HEK293 (cell line): ENCODE results near the gene OPN1LW.

Experiments used
- FEZF1 ChIP-seq: fragments of 450-650 bp; formaldehyde crosslinking; IDR thresholded peaks from 2 replicates; pipeline ENCODE4 v1.5.1; 2016; ENCODE audit warnings: missing biosample characterization, missing genetic modification characterization
- GLI4 ChIP-seq: fragments of 450-650 bp; formaldehyde crosslinking; IDR thresholded peaks from 2 replicates; pipeline ENCODE4 v1.5.1; 2016; ENCODE audit warnings: missing biosample characterization, missing genetic modification characterization
- KLF16 ChIP-seq: fragments of 450-650 bp; formaldehyde crosslinking; IDR thresholded peaks from 2 replicates; pipeline ENCODE4 v1.5.1; 2017; ENCODE audit warnings: missing biosample characterization, missing genetic modification characterization
- SP2 ChIP-seq: fragments of 450-650 bp; formaldehyde crosslinking; IDR thresholded peaks from 2 replicates; pipeline ENCODE4 v1.5.1; 2016; ENCODE audit warnings: missing biosample characterization, missing genetic modification characterization
- SP3 ChIP-seq: fragments of 450-650 bp; formaldehyde crosslinking; IDR thresholded peaks from 2 replicates; pipeline ENCODE4 v1.5.1; 2016; ENCODE audit warnings: missing biosample characterization, missing genetic modification characterization
- ZBTB1 ChIP-seq: fragments of 450-650 bp; formaldehyde crosslinking; IDR thresholded peaks from 2 replicates; pipeline ENCODE4 v1.5.1; 2016; ENCODE audit warnings: missing biosample characterization, missing genetic modification characterization
- ZBTB17 ChIP-seq: fragments of 450-650 bp; formaldehyde crosslinking; IDR thresholded peaks from 2 replicates; pipeline ENCODE4 v1.5.1; 2016; ENCODE audit warnings: missing biosample characterization, missing genetic modification characterization
- ZFP3 ChIP-seq: fragments of 450-650 bp; formaldehyde crosslinking; IDR thresholded peaks from 2 replicates; pipeline ENCODE4 v1.5.1; 2016; ENCODE audit warnings: low read depth, missing biosample characterization, missing genetic modification characterization
- ZFP37 ChIP-seq: fragments of 450-650 bp; formaldehyde crosslinking; IDR thresholded peaks from 2 replicates; pipeline ENCODE4 v1.5.1; 2016; ENCODE audit warnings: missing biosample characterization, missing genetic modification characterization
- ZIC2 ChIP-seq: fragments of 450-650 bp; formaldehyde crosslinking; IDR thresholded peaks from 2 replicates; pipeline ENCODE4 v1.5.1; 2016; ENCODE audit warnings: missing biosample characterization, missing genetic modification characterization
- ZNF184 ChIP-seq: fragments of 450-650 bp; IDR thresholded peaks from 2 replicates; pipeline ENCODE4 v1.5.1; 2018; ENCODE audit warnings: missing biosample characterization, mild to moderate bottlenecking, missing genetic modification characterization
- ZNF23 ChIP-seq: fragments of 450-650 bp; formaldehyde crosslinking; IDR thresholded peaks from 2 replicates; pipeline ENCODE4 v1.5.1; 2016; ENCODE audit warnings: missing biosample characterization, missing genetic modification characterization, borderline replicate concordance
- ZNF24 ChIP-seq: fragments of 450-650 bp; formaldehyde crosslinking; IDR thresholded peaks from 2 replicates; pipeline ENCODE4 v1.5.1; 2016; ENCODE audit warnings: missing biosample characterization, missing genetic modification characterization
- ZNF335 ChIP-seq: fragments of 450-650 bp; formaldehyde crosslinking; conservative IDR thresholded peaks from 2 replicates; pipeline ENCODE4 v1.5.1; 2016; ENCODE audit warnings: missing biosample characterization, missing genetic modification characterization
- ZNF404 ChIP-seq: fragments of 450-650 bp; formaldehyde crosslinking; IDR thresholded peaks from 2 replicates; pipeline ENCODE4 v1.5.1; 2017; ENCODE audit warnings: missing biosample characterization, missing genetic modification characterization
- ZNF433 ChIP-seq: fragments of 450-650 bp; formaldehyde crosslinking; IDR thresholded peaks from 2 replicates; pipeline ENCODE4 v1.5.1; 2016; ENCODE audit warnings: missing biosample characterization, missing genetic modification characterization, low read depth
- ZNF521 ChIP-seq: fragments of 450-650 bp; formaldehyde crosslinking; IDR thresholded peaks from 2 replicates; pipeline ENCODE4 v1.5.1; 2017; ENCODE audit warnings: missing biosample characterization, mild to moderate bottlenecking, missing genetic modification characterization
- ZNF623 ChIP-seq: fragments of 450-650 bp; formaldehyde crosslinking; IDR thresholded peaks from 2 replicates; pipeline ENCODE4 v1.5.1; 2016; ENCODE audit warnings: missing biosample characterization, missing genetic modification characterization
- ZNF654 ChIP-seq: fragments of 450-650 bp; formaldehyde crosslinking; IDR thresholded peaks from 2 replicates; pipeline ENCODE4 v1.5.1; 2016; ENCODE audit warnings: low read depth, missing biosample characterization, missing genetic modification characterization
- ZNF658 ChIP-seq: fragments of 450-650 bp; formaldehyde crosslinking; IDR thresholded peaks from 2 replicates; pipeline ENCODE4; 2016; ENCODE audit warnings: missing biosample characterization, missing genetic modification characterization
- ZNF660 ChIP-seq: fragments of 450-650 bp; IDR thresholded peaks from 2 replicates; pipeline ENCODE4 v1.5.1; 2018; ENCODE audit warnings: missing biosample characterization, mild to moderate bottlenecking, missing genetic modification characterization
- ZNF664 ChIP-seq: fragments of 450-650 bp; formaldehyde crosslinking; IDR thresholded peaks from 2 replicates; pipeline ENCODE4 v1.5.1; 2016; ENCODE audit warnings: missing biosample characterization, missing genetic modification characterization
- ZNF777 ChIP-seq: fragments of 450-650 bp; formaldehyde crosslinking; IDR thresholded peaks from 2 replicates; pipeline ENCODE4 v1.5.1; 2017; ENCODE audit warnings: missing biosample characterization, missing genetic modification characterization, borderline replicate concordance
- ZNF792 ChIP-seq: fragments of 450-650 bp; formaldehyde crosslinking; IDR thresholded peaks from 2 replicates; pipeline ENCODE4 v1.5.1; 2016; ENCODE audit warnings: missing biosample characterization, missing genetic modification characterization
- ZXDB ChIP-seq: fragments of 450-650 bp; formaldehyde crosslinking; IDR thresholded peaks from 2 replicates; pipeline ENCODE4 v1.5.1; 2016; ENCODE audit warnings: missing biosample characterization, missing genetic modification characterization
- TF ChIP-seq, protein P1 (sequence below): fragments of 450-650 bp; formaldehyde crosslinking; IDR thresholded peaks from 2 replicates; pipeline ENCODE4 v1.5.1; 2017; ENCODE audit warnings: missing biosample characterization, missing genetic modification characterization
- TF ChIP-seq, protein P2 (sequence below): fragments of 450-650 bp; formaldehyde crosslinking; IDR thresholded peaks from 2 replicates; pipeline ENCODE4 v1.5.1; 2016; ENCODE audit warnings: missing biosample characterization, missing genetic modification characterization
- TF ChIP-seq, protein P3 (sequence below): fragments of 450-650 bp; formaldehyde crosslinking; IDR thresholded peaks from 2 replicates; pipeline ENCODE4 v1.5.1; 2016; ENCODE audit warnings: missing biosample characterization, missing genetic modification characterization
- TF ChIP-seq, protein P4 (sequence below): fragments of 450-650 bp; formaldehyde crosslinking; IDR thresholded peaks from 2 replicates; pipeline ENCODE4 v1.5.1; 2016; ENCODE audit warnings: missing biosample characterization, missing genetic modification characterization
- TF ChIP-seq, protein P5 (sequence below): fragments of 450-650 bp; formaldehyde crosslinking; conservative IDR thresholded peaks from 2 replicates; pipeline ENCODE4 v1.5.1; 2016; ENCODE audit warnings: low read depth, missing biosample characterization, missing genetic modification characterization
- TF ChIP-seq, protein P6 (sequence below): fragments of 450-650 bp; formaldehyde crosslinking; IDR thresholded peaks from 2 replicates; pipeline ENCODE4 v1.5.1; 2016; ENCODE audit warnings: missing biosample characterization, missing genetic modification characterization

The OPN1LW gene

DNA sequence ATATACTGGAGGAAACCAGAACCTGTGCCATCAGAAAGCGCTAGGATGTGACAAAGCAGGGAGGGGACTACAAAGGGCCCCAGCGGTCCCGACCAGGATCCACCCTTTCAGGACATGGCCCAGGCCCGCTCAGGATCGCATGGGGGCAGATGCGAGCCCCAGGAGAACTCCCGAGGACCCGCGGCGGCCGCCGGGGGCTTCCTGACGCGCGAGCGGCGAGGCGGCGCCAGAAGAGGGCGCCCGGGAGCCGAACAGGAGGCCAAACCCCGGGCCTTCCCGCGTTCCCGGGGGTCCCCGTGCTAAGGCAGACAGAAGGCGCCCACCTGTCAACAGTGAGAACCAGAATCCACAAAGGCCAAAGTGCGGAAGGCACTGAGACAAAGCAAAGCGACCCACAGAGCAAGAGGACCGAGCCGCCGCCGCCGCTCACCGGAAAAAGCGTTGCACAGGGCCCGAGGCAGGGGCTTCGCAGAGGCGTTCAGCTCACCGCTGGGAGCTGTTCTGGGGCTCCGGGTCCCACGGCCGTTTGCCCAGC lies 7.3 kb upstream of the OPN1LW start (continued):
- TF ChIP-seq, protein P1, sequence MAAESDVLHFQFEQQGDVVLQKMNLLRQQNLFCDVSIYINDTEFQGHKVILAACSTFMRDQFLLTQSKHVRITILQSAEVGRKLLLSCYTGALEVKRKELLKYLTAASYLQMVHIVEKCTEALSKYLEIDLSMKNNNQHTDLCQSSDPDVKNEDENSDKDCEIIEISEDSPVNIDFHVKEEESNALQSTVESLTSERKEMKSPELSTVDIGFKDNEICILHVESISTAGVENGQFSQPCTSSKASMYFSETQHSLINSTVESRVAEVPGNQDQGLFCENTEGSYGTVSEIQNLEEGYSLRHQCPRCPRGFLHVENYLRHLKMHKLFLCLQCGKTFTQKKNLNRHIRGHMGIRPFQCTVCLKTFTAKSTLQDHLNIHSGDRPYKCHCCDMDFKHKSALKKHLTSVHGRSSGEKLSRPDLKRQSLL (tag by site-specific recombination), result no peak
- TF ChIP-seq ZNF660 (tag by site-specific recombination) (0 out of 2 replicates have a peak, but pooled peaks have one; percentile 51), ZFP3 (tag by site-specific recombination) (no peak), SP3 (no peak), KLF16 (tag by site-specific recombination) (peak; percentile 23; the same call in 1 of the 2 replicates), ZBTB17 (0 out of 2 replicates have a peak, but pooled peaks have one; percentile 15), ZNF521 (tag by site-specific recombination) (no peak), ZNF24 (tag by site-specific recombination) (no peak), ZNF664 (tag by site-specific recombination) (no peak), ZNF777 (tag by site-specific recombination) (no peak), ZXDB (tag by site-specific recombination) (no peak; the same call in 1 of the 2 replicates), GLI4 (tag by site-specific recombination) (no peak), FEZF1 (no peak), ZNF658 (tag by site-specific recombination) (no peak), ZNF404 (no peak), ZBTB1 (tag by site-specific recombination) (no peak), ZNF433 (no peak), ZNF184 (tag by site-specific recombination) (no peak), ZNF792 (tag by site-specific recombination) (no peak), ZNF23 (tag by site-specific recombination) (no peak), ZFP37 (no peak), SP2 (tag by site-specific recombination) (no peak), ZNF654 (tag by site-specific recombination) (peak; percentile 52), ZNF623 (tag by site-specific recombination) (no peak), ZIC2 (tag by site-specific recombination) (0 out of 2 replicates have a peak, but pooled peaks have one; percentile 21), ZNF335 (tag by site-specific recombination) (peak; percentile 82)
- TF ChIP-seq, protein P2, sequence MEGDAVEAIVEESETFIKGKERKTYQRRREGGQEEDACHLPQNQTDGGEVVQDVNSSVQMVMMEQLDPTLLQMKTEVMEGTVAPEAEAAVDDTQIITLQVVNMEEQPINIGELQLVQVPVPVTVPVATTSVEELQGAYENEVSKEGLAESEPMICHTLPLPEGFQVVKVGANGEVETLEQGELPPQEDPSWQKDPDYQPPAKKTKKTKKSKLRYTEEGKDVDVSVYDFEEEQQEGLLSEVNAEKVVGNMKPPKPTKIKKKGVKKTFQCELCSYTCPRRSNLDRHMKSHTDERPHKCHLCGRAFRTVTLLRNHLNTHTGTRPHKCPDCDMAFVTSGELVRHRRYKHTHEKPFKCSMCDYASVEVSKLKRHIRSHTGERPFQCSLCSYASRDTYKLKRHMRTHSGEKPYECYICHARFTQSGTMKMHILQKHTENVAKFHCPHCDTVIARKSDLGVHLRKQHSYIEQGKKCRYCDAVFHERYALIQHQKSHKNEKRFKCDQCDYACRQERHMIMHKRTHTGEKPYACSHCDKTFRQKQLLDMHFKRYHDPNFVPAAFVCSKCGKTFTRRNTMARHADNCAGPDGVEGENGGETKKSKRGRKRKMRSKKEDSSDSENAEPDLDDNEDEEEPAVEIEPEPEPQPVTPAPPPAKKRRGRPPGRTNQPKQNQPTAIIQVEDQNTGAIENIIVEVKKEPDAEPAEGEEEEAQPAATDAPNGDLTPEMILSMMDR (tag by site-specific recombination), result peak; percentile 90
- TF ChIP-seq, protein P3, sequence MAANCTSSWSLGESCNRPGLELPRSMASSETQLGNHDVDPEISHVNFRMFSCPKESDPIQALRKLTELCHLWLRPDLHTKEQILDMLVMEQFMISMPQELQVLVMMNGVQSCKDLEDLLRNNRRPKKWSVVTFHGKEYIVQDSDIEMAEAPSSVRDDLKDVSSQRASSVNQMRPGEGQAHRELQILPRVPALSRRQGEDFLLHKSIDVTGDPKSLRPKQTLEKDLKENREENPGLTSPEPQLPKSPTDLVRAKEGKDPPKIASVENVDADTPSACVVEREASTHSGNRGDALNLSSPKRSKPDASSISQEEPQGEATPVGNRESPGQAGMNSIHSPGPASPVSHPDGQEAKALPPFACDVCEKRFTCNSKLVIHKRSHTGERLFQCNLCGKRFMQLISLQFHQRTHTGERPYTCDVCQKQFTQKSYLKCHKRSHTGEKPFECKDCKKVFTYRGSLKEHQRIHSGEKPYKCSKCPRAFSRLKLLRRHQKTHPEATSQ (tag by site-specific recombination), result no peak
- TF ChIP-seq, protein P4, sequence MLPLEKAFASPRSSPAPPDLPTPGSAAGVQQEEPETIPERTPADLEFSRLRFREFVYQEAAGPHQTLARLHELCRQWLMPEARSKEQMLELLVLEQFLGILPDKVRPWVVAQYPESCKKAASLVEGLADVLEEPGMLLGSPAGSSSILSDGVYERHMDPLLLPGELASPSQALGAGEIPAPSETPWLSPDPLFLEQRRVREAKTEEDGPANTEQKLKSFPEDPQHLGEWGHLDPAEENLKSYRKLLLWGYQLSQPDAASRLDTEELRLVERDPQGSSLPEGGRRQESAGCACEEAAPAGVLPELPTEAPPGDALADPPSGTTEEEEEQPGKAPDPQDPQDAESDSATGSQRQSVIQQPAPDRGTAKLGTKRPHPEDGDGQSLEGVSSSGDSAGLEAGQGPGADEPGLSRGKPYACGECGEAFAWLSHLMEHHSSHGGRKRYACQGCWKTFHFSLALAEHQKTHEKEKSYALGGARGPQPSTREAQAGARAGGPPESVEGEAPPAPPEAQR (tag by site-specific recombination), result no peak
- TF ChIP-seq, protein P5, sequence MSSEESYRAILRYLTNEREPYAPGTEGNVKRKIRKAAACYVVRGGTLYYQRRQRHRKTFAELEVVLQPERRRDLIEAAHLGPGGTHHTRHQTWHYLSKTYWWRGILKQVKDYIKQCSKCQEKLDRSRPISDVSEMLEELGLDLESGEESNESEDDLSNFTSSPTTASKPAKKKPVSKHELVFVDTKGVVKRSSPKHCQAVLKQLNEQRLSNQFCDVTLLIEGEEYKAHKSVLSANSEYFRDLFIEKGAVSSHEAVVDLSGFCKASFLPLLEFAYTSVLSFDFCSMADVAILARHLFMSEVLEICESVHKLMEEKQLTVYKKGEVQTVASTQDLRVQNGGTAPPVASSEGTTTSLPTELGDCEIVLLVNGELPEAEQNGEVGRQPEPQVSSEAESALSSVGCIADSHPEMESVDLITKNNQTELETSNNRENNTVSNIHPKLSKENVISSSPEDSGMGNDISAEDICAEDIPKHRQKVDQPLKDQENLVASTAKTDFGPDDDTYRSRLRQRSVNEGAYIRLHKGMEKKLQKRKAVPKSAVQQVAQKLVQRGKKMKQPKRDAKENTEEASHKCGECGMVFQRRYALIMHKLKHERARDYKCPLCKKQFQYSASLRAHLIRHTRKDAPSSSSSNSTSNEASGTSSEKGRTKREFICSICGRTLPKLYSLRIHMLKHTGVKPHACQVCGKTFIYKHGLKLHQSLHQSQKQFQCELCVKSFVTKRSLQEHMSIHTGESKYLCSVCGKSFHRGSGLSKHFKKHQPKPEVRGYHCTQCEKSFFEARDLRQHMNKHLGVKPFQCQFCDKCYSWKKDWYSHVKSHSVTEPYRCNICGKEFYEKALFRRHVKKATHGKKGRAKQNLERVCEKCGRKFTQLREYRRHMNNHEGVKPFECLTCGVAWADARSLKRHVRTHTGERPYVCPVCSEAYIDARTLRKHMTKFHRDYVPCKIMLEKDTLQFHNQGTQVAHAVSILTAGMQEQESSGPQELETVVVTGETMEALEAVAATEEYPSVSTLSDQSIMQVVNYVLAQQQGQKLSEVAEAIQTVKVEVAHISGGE (tag by site-specific recombination), result no peak
- TF ChIP-seq, protein P6, sequence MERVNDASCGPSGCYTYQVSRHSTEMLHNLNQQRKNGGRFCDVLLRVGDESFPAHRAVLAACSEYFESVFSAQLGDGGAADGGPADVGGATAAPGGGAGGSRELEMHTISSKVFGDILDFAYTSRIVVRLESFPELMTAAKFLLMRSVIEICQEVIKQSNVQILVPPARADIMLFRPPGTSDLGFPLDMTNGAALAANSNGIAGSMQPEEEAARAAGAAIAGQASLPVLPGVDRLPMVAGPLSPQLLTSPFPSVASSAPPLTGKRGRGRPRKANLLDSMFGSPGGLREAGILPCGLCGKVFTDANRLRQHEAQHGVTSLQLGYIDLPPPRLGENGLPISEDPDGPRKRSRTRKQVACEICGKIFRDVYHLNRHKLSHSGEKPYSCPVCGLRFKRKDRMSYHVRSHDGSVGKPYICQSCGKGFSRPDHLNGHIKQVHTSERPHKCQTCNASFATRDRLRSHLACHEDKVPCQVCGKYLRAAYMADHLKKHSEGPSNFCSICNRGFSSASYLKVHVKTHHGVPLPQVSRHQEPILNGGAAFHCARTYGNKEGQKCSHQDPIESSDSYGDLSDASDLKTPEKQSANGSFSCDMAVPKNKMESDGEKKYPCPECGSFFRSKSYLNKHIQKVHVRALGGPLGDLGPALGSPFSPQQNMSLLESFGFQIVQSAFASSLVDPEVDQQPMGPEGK (tag by site-specific recombination), result peak; percentile 85
